ENCODE results near the gene RNF157. TPM values are rescaled to one million over a fixed set of nuclear protein-coding genes. Genes with fewer than 3 reads are reported as not detected.
"Not testable (repeated sequence)": the region's sequence is repeated elsewhere in the genome, so short reads cannot be mapped to it uniquely, and the experiment has no call there.

Gene RNF157
- total RNA-seq, 1 donor, result 0.27 TPM

DNA sequence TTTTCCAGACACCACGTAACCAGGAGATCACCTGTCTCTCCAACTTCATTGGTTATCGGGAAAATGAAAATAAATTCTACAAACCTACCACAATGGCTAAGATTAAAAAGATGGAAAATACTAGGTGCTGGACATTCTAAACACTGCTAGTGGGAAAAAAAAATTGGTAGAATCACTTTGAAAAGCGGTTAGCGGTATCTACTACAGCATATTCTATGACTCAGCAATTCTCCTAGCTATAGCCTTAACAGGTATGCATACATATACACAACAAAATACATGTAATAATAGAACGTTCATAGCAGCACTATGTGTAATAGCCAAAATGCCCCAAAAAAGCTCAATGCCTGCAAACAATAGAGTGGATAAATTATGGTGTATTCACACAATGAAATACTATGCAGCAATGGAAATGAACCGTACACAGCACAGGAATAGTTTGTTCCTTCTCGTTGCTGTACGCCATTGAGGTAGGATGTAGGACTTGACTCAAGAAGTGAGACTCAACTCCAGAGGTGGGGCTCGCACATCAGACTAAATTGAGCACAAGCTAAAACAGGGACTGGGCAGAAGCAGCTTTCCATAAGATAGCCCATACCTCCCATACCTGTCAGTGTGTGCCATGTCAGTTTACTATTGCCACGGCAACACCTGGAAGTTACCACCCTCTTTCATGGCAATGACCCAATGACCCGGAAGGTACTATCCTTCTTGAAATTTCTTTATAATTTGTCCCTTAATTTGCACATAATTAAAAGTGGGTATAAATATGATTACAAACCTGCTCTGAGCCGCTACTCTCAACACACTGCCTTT is 44.8 kb downstream of the RNF157 start:
- no peak for DNase-seq (ENCODE audit: low read depth in 2 of 3, low spot score in 2 of 3)

DNA sequence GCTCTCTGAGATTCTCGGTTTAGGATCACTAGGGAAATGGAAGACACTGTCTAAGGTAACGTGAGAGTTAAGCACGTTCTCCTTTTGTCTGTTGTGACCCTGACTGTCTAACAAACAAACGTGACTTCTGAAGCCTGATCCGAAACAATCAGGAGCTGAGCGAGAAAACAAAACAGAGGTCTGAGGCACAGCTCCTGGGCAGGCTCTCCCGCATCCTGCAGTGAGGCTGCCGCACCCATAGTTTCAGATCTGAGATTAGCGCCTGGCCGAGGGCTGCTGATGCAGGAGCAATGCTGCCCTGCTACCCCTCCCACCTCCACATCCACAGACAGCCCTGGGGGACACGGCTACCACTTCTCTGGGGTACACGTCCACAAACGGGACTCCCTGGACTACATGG is 46.7 kb downstream of the RNF157 start:
- DNase-seq (ENCODE audit: low read depth in 2 of 3, low spot score in 2 of 3), result no peak

DNA sequence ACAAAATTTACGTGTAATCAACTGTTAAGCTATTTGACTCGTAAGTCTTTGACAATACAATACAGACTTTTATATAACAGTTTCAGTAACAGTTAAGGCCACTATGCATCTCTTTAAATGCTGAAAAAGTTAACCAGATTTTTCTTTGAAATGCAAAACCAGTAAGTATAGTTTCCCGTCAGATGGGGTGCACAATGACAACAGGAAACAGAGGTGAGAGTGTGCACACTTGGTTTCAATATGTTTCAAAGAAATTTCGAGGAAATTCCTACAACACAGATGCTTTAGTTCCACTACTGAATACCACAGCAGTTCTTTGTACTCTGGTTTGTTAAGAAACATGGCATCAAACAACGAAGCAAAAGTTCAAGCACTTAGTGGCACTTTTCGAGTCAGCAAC is 48.4 kb downstream of the RNF157 start:
- DNase-seq (ENCODE audit: low read depth in 2 of 3, low spot score in 2 of 3), result peak in 2 of 3 donors; percentile 47 to 83

DNA sequence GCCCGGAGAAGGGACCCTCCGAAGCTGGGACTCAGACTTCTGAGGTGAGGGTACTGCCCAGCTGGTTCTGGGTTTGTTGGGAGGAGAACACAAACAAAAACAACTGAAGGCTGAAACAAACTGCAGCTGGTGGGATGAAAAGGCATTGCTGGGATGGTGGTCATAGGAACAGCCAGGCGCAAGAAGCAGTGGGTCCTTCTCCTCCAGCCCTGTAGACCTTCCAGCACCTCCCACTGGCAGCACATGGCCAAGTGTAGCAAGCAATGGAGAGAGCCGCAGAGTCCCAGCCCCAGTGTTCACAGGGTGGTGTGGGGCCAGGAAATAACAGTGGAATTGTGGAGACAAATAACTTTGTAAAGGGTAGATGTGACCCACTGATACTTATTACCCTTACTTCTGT is 50.6 kb downstream of the RNF157 start:
- no peak for DNase-seq (ENCODE audit: low read depth in 2 of 3, low spot score in 2 of 3)

DNA sequence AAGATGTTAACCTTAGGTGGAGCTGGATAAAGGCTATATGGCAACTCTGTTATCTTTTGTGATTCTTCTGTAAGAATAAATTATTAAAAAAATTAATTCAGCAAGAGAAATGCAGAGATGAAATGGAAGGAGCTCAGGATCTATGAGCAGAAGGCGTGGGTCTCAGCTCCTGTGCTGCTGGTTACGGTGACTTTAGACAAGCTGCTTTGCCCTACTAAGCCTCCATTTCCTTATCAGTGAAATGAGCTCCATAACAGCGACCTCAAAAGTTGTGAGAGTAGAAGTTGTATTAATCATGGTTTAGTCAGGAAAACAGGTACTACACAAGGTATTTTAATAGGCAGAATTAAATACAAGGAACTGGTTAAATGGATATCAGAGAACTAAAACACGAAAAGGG is 51.0 kb downstream of the RNF157 start:
- no peak for DNase-seq (ENCODE audit: low read depth in 2 of 3, low spot score in 2 of 3)

DNA sequence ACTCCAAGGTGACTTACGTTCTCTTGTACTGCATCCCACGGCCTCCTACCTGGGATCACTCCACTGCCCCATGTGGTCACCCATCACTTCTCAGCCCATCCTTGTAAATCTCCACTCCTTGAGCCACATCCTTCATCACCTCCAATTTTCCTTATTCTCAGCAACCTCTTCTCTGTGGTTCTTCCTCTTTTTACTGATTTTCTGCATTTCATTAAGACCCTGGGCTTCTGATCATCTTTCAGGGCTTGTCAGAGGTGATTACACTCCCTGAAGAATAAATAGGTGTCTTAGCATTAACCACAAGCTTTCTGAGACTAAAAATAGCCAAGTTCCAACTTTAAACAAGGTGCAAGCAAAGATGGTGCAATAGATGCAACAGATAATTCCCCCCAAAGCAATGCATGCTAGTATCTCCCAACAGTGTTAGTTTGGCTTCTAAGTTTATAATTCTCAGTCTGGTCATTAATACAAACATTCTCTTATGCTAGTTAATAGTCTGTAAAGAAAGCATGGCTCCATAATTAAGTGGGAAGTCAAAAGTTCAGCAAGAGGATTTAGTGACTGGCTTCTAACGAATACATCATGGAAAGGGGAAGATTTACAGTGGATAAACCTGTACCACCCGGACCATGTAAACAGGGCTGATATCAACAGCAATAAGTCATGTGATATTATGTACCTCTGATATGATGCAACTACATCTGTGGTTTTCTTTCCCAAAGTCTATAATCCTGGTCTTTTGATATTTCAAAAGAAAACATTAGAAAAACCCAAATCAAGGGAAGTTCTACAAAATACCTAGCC is 51.9 kb downstream of the RNF157 start:
- DNase-seq (ENCODE audit: low read depth in 2 of 3, low spot score in 2 of 3), result no peak

DNA sequence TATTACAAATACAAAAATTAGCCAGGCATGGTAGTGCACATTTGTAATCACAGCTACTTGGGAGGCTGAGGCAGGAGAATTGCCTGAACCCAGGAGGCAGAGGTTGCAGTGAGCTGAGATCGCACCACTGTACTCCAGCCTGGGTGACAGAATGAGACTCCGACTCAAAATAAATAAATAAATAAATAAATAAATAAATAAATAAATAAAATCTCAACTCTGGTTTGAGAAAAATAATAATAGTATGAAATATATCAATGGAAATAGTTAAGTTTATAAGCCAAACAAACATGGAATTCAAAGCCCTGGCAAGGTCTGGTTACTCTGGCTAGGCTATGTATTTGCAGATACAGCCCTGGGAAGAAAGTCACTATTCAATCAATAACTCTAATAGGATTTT is 53.5 kb downstream of the RNF157 start:
- not testable (repeated sequence) for DNase-seq (ENCODE audit: low read depth in 2 of 3, low spot score in 2 of 3)

DNA sequence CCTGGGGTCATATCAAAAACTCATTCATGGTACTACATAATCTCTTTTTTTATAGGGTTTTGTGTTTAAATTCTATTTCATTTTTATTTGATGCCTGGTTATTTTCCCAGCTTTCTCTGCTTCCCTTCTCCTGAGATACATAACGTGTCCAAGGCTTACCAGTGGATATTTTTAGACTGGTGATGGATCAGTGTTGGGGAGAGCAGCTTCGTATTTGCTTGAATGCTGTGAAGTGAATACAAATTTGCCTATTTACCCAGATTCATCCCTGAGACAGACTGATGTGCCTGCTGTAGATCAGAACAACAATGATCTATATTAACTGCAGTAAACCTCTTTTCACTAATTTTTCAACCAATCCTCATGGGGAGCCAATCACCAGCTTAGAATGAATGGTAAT is 56.0 kb downstream of the RNF157 start:
- DNase-seq (ENCODE audit: low read depth in 2 of 3, low spot score in 2 of 3), result no peak

DNA sequence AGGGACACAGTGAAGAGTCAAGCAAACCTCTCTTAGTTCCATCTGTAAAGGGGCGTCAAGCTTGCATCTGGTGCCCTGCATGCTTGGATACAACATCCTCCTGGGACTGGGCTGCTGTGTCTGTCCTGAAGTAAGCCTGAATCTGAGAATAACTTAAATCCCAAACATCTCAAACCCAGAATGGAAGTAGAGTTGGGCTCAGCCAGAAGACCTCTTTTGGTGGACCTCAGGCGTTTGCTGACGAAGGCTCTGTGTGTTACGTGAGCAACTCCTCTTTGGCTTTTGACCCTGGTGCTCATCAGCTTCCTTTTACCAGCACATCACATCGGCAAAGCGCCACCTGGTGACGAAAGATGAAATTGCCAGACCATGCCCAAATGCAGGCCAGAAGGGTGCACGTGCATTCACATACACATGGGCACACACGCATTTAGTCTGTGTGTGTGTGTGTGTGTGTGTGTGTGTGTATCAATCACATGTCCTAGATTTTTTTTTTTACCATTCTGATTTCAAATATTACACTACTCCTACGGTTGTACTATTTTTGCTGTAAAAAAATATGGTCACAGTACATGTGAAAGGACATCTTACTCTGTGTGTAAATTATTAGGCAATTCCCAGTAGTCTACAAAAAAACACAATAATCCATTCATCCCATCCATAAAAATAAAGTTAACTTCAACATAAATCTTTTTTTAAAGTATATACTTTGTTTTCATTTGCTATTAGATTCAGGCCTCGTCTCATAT is 58.1 kb downstream of the RNF157 start:
- DNase-seq (ENCODE audit: low read depth in 2 of 3, low spot score in 2 of 3), result peak; percentile 91 to 97 (median 92)

DNA sequence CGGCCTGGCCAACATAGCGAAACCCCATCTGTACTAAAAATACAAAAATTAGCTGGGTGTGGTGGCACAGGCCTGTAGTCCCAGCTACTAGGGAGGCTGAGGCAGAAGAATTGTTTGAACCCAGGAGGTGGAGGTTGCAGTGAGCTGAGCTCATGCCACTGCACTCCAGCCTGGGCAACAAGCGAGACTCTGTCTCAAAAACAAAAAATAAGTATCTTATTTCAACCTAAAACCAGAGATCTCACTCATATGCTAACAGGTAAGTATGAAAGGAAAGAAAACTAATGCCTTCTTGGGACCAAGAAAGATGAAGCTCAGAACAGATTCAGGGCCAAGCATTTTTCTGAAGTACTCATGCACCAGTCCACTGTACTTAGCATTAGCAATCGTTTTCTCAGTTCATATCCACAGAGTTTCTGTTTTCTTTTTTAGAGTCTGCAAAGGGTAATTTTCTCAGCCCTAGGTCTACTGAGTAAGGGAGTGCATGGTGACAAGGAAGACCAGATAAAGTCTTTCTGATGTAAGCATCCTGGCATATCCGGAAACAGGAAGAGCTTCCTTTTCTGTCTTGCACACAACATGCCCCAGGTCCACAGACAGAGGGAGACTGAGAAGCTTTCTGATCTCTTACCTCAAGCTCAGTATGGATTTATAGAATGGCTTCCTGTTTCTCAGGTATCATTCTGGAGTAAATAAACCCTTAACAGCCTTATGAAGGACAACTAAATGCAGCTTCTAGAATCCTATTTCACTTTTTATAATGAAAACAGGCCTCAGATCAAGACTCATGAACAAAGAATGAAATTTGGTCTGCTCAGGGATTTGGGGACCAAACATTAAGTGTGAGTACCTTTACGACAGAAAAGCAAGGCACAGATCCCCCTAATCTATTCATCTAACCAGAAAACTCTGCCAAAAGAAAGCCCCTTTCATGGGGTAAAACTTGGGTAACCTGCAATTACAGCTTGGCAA is 60.5 kb downstream of the RNF157 start:
- DNase-seq (ENCODE audit: low read depth in 2 of 3, low spot score in 2 of 3), result no peak

DNA sequence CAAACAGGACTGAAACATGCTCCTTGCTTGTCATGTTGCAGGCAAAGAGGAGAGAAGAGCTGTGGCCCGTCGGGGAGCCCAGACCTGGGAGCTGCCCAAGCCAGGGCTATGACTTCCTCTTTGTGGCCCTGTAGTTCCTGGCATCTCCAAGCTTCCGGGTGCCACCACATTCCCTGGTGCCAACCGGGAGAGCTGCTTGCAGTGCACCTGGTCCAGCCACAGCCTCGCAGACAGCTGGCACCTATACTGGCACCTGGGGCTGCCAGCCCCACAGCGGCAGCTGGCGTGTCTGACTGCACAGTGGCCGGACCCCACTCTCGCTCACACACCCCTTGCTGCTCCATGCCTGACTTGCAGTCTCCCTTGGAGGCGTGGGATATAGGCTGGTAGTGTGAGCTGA is 62.2 kb downstream of the RNF157 start:
- DNase-seq (ENCODE audit: low read depth in 2 of 3, low spot score in 2 of 3), result no peak

DNA sequence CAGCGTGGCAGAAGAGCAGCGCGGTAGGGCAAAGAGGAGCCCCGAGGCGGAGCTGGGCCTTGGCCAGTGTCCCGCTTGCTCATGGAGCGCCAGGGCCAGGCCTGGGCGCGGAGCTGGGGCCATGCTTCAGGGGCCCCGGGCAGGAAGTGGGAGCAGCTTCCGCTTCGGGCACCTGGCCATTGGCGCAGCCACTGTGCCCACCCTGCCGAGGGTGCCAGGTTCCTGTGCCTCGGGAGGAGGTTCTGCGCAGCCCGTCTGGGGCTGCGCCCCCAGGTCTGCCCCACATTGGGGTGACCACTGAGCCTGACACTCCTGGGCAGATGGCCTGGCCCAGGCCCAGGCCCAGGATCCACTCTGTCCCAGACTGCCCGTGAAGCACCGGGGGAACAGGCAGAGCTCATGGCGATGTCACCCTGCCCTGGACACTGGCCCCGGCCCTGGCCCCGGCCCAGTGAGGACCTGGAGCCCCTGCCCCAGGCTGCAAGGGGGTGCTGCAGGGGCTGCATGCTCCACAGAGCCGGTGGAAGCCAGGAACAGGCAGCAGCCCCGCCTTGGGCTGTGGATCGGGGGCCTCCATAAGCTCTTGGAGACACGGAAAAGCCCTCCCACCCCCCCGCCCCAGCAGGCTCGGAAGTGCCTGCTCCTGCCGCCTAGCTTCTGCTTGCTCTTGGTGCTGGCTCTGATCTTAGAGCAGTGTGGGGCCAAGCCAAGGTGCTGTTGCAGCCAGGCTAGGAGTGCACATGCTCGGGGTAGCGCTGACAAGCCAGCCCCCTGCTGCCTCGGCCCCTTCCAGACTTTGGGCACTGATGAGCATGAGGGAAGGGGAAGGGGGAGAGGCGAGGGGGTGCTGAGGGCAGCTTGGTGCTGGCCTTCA is 63.4 kb downstream of the RNF157 start:
- DNase-seq (ENCODE audit: low read depth in 2 of 3, low spot score in 2 of 3), result no peak

DNA sequence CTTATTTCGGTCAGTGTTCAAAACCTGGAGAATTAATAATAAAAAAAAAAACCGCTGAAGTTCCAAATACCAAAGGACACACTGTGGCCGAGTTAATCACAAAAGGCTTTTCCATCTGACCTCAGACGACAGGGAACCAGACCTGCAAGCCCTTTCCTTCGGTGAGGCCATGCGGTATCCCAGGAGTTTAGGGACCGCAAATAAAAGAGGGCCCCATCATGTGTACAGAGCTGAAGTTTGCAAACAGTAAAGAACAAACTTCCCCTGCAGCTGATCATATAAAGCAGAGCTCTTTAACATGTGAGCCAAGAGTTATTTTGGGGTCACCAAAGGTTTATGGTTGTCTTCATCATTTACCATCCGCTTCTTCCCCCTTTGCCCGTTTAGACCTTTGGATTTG is 66.3 kb downstream of the RNF157 start:
- no peak for DNase-seq (ENCODE audit: low read depth in 2 of 3, low spot score in 2 of 3)

DNA sequence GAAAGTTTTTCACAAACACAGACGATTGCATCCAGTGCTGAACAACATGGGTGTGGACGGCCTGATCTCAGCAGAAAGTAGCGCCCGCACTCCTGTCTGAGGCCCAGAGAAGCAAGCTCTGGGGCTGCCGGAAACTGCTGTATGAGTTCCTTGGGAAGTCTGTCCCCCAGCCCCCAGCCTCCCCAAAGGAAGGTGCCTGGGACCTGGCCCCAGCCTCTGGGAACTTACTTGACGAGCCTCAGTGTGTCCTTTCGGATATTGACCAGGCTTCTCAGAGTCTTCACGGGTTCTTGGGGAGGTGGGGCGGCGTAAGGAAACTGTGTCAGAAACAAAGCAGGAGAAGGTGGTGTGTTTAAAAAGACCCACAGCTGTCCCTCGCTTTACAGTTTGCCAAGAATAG is 66.8 kb downstream of the RNF157 start:
- DNase-seq (ENCODE audit: low read depth in 2 of 3, low spot score in 2 of 3), result no peak

DNA sequence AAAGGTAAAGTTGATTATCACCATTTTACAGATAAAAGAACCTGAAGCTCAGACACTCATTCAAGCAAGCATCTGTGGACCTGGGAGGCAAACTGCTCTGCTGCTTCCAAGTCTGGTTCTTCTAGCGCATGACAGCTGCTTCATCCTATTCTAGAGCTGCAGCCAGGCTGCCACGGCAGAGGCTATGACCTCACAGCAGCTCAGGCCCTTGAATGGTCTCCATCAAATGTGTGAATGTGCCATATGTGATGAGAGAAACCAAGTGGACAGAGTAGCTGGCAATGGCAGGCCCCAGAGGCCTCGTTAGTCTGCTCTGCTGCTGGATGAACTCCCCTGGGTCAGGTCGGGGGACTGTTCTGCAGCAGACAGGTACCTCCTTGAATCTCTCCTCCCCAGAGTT is 68.6 kb downstream of the RNF157 start:
- DNase-seq (ENCODE audit: low read depth in 2 of 3, low spot score in 2 of 3), result no peak

DNA sequence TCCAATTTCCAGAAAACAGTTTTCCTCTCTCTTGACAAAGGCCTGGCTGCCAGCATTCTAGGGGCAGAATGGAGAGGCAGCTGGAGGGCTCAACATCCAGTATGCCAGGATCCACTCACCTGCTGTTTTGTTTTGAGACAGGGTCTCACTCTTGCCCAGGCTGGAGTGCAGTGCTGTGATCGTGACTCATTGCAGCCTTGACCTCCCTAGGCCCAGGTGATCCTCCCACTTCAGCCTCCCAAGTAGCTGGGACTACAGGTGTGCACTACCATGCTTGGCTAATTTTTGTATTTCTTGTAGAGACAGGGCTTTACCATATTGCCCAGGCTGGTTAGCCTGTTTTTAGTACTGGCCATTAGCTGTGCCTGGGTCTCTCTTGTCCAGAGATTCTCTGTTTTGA is 70.2 kb downstream of the RNF157 start:
- DNase-seq (ENCODE audit: low read depth in 2 of 3, low spot score in 2 of 3), result no peak

DNA sequence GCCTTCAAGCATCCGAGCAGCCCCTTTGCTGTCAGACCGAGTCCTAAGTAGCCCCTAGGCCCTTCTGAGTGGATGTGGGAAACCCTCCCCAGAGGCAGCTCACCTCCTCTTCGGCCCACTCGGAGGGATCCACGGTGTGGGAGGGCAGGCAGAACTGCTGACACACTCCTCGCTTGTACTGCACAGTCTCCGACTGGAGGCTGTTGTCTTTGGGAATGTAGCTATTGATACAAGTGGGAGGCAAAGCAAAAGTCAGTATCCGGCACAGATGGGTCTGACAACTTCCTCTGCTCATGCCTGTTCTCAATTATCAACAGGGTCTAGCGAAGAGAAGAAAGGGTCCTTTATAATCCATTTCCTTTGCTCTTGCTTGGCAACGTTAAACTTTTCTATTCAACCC is 73.4 kb downstream of the RNF157 start:
- DNase-seq (ENCODE audit: low read depth in 2 of 3, low spot score in 2 of 3), result no peak

DNA sequence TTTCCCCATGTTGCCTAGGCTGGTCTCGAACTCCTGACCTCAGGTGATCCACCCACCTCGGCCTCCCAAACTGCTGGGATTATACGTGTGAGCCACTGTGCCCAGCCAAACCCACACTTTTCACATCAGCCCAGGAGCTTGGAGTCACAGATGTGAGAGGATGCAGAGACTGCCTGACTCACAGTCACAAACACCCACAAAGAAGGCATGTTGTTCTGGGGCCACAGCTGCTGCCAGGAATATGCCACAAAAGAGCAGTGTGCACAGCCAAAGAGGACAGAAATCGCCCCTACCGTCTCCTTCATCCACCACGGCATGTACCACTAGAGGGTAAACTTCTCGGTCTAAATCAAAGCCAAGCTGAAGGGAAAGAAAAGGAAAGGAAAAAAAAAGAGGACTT is 74.1 kb downstream of the RNF157 start:
- no peak for DNase-seq (ENCODE audit: low read depth in 2 of 3, low spot score in 2 of 3)

DNA sequence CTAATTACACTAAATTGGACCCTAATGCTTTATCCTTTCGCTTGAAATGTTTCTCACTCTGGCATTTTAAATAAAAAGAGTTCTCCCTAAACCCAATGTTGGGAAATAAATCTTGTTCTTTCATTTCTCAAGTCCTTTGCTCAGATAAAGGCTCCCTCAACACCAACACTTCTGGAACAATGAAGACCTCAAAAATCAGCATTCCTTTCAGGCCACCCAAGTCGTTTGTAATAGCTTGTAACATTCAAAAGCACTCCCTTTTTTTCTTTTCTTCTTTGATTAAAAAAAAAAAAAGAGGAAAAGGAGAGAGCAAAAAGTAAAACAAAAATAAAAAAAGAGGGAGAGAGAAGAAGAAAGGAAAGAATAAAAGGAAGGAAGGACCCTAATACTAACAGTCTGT is 76.0 kb downstream of the RNF157 start:
- no peak for DNase-seq (ENCODE audit: low read depth in 2 of 3, low spot score in 2 of 3)

Measured in hematopoietic multipotent progenitor cell (in vitro differentiated cells).